ENCODE data around the gene FAM228B. TPM values are rescaled to one million over a fixed set of nuclear protein-coding genes. Genes with fewer than 3 reads are reported as not detected.
"Not testable (repeated sequence)": the region's sequence is repeated elsewhere in the genome, so short reads cannot be mapped to it uniquely, and the experiment has no call there.

Gene FAM228B
- total RNA-seq, 1 donor from 2014 or later, result 6.2 TPM

GRCh38 chr2:24153478-24153877 is 30.2 kb downstream of the FAM228B start:
- DNase-seq (ENCODE audit: low read depth), result no peak

- no peak for DNase-seq (ENCODE audit: low read depth)
Observed at GRCh38 chr2:24158131-24158530, 34.9 kb downstream of the FAM228B start.

- DNase-seq (ENCODE audit: low read depth), result no peak
Observed at GRCh38 chr2:24159708-24160107, 36.4 kb downstream of the FAM228B start.

GRCh38 chr2:24160761-24161160 is 37.5 kb downstream of the FAM228B start:
- no peak for DNase-seq (ENCODE audit: low read depth)

- no peak for DNase-seq (ENCODE audit: low read depth)
Observed at GRCh38 chr2:24162494-24162893, 39.2 kb downstream of the FAM228B start.

- DNase-seq (ENCODE audit: low read depth), result peak; percentile 55
Observed at GRCh38 chr2:24163186-24163585, 39.9 kb downstream of the FAM228B start.

- DNase-seq (ENCODE audit: low read depth), result no peak
Observed at GRCh38 chr2:24163601-24164000, 40.3 kb downstream of the FAM228B start.

GRCh38 chr2:24164416-24164973 is 41.2 kb downstream of the FAM228B start:
- no peak for DNase-seq (ENCODE audit: low read depth)

- DNase-seq (ENCODE audit: low read depth), result no peak
Observed at GRCh38 chr2:24169023-24169422, 45.8 kb downstream of the FAM228B start.

GRCh38 chr2:24174851-24175277 is 51.6 kb downstream of the FAM228B start, which contains the start of gene FAM228A:
Gene FAM228A, plus strand, starts transcription at chr2:24175053. Its CDS starts 428 bp downstream, at chr2:24175481.
- no peak for DNase-seq (ENCODE audit: low read depth)

- DNase-seq (ENCODE audit: low read depth), result no peak
Observed at GRCh38 chr2:24175631-24176187, 52.4 kb downstream of the FAM228B start.

GRCh38 chr2:24176326-24176725 is 53.1 kb downstream of the FAM228B start:
- DNase-seq (ENCODE audit: low read depth), result peak; percentile 44

GRCh38 chr2:24179683-24180082 is 56.4 kb downstream of the FAM228B start:
- DNase-seq (ENCODE audit: low read depth), result no peak

- no peak for DNase-seq (ENCODE audit: low read depth)
Observed at GRCh38 chr2:24181849-24182248, 58.6 kb downstream of the FAM228B start.

GRCh38 chr2:24182507-24182906 is 59.2 kb downstream of the FAM228B start:
- DNase-seq (ENCODE audit: low read depth), result no peak

- DNase-seq (ENCODE audit: low read depth), result no peak
Observed at GRCh38 chr2:24183366-24184069, 60.2 kb downstream of the FAM228B start.

- no peak for DNase-seq (ENCODE audit: low read depth)
Observed at GRCh38 chr2:24189551-24189950, 66.3 kb downstream of the FAM228B start.

GRCh38 chr2:24190503-24190902 is 67.2 kb downstream of the FAM228B start:
- no peak for DNase-seq (ENCODE audit: low read depth)

- DNase-seq (ENCODE audit: low read depth), result no peak
Observed at GRCh38 chr2:24191156-24191555, 67.9 kb downstream of the FAM228B start.

- no peak for DNase-seq (ENCODE audit: low read depth)
Observed at GRCh38 chr2:24191848-24192247, 68.6 kb downstream of the FAM228B start.

- DNase-seq (ENCODE audit: low read depth), result not testable (repeated sequence)
Observed at GRCh38 chr2:24197213-24197612, 73.9 kb downstream of the FAM228B start.

GRCh38 chr2:24199968-24200590 is 76.8 kb downstream of the FAM228B start:
- peak; percentile 52 for DNase-seq (ENCODE audit: low read depth)
